Left cardiac atrium (tissue), 4 donors: Measurements from ENCODE around the gene SLC4A7. TPM values are rescaled to one million over a fixed set of nuclear protein-coding genes. Genes with fewer than 3 reads are reported as not detected.

ENCODE experiments used
- ATAC-seq, 2 donors: fragments of 200-7000 bp; cut with Tn5 transposase; one replicate each; pipeline ENCODE4 v1.9.1; 2020; ENCODE audit warnings: mild to moderate bottlenecking in 2 of 2, moderate library complexity in 2 of 2
- DNase-seq: peaks from one replicate; pipeline ENCODE4 v3.0.0-alpha.2; 2020
- intact Hi-C, 2 donors: fragments of 100-400 bp; cut with DNase I; formaldehyde crosslinking; loops; one replicate each; pipeline versions ENCODE4 v1.14.1 to v1.15.1; 2022 to 2023
- total RNA-seq, 2 donors: library from RNA; stranded (reverse); fragmentation: NEBNext Ultra II Directional; extraction: Animal tissue kit (Norgen Biotek cat#: 25700); gene quantifications; one replicate each; pipeline ENCODE4 v1.2.1, GENCODE V29; 2021
- donor health status: DM: no; HTN: yes; CAD: no.
- donor health status: DM: no; HTN: yes; CAD: no; lungs with severe emphysema.
- donor health status: DM: yes; HTN: yes; CAD: no.
- donor health status: Dilated cardiomyopathy.

SLC4A7 gene
- total RNA-seq, 2 donors from 2014 or later, result 17.1 to 23.7 TPM

DNA sequence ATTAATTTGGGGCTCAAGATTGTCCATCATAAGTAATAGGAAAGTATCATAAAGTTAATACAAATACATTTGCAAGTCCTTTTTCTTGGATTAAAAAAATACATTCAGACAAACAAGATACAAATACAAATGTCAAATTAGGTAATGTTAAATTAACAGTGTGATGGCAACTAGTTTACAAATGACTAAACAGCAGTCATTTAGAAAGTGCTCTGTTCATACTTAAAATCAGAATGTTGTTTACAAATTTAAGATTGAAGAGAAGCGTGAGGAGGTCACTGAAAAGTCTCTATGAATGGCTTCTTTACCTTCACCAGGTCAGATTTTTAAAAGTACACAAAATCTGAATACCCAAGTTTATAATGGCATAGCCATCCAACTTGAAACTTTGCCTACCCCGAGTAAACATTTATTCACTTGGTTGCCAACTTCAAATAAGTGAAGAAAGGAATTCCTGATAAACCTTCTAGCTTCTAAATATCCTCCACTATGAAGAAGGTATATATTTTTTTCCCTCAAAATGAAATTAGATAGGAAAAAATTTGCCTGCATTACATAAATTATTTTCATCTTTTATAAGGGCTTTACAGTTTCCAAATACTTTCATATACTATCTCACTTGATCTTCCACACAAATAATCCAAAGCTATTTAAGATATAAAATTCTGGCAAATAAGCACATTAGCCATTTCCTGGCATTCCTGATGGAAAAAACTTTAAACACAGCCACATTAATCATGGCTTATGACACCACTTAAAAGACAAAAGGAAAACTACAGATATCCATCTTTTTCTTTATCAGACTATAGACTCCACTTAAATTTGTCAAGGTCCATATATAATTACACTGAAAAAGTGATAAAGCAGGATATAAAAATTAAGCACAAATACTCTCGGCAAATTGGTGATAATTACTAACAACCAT, 103.5 kb downstream of the SLC4A7 start:
- intact Hi-C loops, result no loop called here
- DNase-seq, result no peak
- no peak for ATAC-seq

DNA sequence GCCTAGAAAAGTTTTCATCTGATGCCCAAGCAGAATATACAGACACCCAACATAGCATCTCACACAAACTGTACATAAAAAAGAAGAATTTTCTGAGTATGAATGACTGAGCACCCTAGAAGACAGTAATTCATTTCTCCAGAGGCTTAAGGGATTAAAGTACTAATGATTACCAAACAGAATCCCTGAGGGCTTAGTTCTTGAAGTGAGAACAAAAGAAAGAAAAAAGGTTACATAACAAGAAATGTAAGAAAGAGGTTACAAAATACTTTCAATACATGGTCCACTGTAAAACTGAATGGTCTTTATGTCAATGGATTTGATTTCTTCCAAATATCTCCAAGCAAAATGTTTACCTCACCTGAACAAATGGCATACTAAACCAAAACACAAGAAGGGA, 105.9 kb downstream of the SLC4A7 start:
- no peak for ATAC-seq

DNA sequence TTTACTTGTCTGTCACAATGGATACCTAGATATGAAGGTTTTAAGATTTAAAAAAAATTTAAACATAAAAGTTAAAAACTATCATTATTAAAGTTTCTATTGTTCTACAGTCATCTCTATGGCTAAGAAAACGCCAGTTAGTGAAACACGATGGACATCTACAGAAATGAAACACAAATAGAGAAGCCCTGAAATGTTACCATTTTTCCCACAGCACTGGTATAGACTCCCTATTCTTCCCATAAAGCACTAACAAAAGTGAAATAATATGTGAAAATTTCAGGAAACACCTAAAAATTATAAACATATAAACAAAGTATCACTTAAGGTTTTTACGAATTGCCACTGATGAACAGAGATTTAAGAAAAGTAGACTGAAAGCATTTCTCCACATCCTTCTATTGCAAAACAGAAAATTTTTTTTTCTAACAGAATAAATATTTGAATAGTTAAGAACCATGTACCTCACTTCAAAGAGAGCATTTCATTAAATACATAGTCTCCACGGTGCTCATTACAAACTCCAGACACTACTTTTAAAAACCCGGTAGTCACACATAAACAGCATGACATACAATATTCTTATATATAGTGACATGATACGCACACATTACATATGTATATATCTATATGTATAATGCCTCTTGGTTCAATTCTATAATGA, 107.9 kb downstream of the SLC4A7 start:
- intact Hi-C loops, result no loop called here
- no peak for DNase-seq

More for the DNA sequence above, 105.9 kb downstream of the SLC4A7 start:
- intact Hi-C loops, result no loop called here
- DNase-seq, result no peak

DNA sequence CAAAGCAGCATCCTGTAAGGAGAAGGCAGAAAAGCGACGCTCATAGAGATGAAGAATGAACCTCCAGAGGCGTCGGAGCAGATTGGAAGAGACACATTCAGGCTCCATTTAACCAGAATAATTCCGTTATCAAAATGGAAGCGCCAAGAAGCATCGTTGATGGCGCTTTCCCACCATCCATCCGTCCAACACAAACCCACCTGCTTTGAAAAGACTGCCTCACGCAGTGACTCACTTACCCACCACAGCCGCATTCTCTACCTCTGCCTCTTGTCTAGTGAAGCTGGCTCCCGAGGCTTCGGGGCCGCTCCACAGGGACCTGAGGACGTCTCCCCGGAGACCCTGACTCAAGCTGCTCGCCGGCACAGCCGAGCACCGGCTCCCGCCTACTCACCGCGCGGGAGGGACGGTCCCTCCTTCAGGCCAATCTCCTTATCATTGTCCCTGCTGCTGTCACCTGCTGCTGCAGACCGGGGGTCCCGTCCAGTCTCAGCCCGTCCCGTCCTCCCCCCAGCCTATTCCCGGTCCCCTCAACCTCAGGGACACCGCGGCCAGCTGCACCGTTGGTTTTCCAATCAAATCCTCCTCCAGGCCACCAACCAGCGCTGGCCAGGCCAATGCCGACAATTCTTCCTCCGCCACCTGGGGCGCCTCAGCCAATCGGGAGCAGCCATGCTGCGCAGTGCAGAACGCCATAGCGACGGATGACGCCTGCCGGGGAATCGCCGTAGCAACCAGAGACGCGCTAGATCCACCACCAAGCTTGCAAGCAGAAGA, 115.2 kb downstream of the SLC4A7 start, which contains the start of gene NEK10:
NEK10 (minus strand) TSS at position 553 of the 777 bp plus-strand sequence. CDS start 16,501 bp downstream, outside the sequence.
- peak; percentile 100 for ATAC-seq
- intact Hi-C loops, result no loop called here
- DNase-seq, result peak; percentile 92

More for the DNA sequence above, 107.9 kb downstream of the SLC4A7 start:
- ATAC-seq, result no peak

DNA sequence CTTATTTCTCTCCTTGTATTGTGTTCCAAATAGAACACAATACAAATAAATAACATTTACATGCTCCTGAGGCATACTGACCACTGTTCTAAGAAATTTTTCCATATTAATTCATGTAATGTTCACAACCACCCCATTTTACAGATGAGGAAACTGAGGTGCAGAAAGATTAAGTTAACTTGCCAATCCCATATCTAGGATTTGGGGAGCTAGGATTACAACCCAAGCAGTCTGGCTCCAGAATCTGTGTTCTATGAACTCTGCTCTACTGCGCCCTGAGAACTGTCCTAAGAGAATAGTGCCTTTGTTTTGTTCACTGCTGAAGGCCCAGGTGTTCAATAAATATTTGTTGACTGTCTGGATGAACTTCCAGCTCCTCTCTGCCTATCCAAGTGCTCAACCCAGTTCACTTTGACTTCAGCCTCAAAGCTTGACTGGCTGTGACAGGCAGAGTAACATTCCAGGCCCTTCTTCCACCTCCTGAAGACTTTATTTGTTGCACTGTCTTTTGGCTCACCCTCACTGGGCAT, 118.1 kb downstream of the SLC4A7 start:
- no peak for ATAC-seq
- DNase-seq, result no peak
- intact Hi-C loops, result no loop called here

DNA sequence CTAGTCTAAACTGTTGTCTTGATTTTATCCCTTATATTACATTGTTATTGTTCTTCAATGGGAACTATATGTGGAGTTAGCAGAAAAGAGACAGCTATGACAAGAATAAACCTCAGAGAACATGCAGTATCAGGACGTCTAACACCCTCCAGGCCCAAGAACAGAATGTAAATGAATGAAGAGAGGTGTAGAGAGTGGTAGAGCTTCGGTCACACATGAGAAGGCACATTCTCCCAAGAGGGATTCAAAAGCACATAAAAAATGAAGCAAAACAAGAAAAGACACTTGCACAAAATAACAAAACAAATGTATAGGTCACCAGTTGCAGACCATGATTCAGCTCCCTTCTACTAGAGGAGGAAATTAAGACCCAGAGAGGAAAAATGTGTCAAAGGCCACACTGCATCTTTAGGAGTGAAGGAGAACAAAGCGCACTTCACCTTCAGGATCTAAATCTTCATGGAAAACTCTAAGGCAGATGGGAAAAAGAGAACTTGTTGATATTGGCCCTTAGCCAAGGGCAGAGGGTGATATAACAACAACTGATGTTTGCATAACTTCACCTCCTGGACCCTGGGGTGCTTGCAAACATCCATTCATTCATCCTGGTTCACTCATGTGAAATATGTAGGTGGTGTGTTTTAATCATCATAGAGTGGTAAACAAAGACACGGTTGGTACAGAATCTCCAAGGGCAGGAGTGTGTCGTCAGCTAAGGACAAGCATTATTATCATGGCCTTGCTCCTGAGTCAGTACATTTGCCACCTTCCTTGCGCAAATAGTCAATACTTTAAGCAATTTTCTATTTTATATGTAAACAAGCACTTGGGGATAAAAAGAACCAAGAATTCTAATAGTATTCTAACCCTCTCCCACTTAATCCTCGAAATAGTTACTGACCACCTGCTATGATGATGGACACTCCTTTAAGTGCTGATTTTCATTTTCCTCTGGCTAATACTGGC, 123.8 kb downstream of the SLC4A7 start:
- intact Hi-C loops, result no loop called here
- DNase-seq (no peak), ATAC-seq (no peak)

DNA sequence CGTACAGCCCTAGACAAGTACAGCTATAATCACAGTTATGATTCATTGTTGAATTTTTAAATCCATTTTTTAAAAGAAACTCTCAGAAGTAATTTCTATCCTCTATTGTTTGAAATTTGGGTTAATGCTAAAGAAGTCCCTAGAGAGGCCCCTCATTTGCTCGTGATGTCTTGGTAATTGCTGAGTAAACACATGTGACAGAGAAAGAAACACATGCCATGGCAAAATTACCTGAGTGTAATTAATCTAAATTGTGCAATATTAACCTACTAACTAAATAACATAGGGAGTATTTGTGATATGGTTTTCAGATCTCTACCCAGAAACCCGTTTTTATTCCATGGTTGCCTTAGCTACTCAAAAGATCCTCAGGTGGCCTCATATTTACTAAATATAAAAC, 125.8 kb downstream of the SLC4A7 start:
- intact Hi-C loops, result no loop called here
- DNase-seq (no peak), ATAC-seq (no peak)

DNA sequence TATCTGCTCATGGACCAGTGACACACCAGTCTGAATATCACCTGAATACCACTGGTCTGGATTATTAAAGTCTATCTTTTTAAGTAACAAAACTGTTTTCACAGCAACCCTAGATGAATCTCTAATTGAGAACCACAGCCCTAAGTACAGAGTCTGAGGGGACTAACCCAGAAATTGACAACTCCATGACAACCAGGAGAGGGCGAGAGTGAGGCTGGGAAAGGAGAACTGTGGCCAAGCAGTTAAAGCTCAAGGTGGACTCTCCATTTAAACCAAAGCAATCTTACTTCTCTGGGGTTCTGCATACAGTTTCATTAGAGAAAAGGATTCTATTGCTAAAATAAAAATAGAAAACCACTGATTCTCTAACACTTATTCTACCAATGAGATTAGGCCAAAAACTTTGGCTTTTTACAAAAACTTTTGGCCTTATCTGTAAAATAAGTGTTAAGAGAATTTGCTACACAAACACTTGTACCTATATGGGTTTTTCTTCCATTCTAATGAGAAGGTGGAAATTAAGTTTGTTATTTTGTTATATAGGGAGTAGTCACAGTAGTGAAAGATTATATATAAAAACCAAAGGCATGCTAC, 126.4 kb downstream of the SLC4A7 start:
- ATAC-seq, result peak; percentile 75 to 76
- peak; percentile 39 for DNase-seq
- intact Hi-C loops, result no loop called here

DNA sequence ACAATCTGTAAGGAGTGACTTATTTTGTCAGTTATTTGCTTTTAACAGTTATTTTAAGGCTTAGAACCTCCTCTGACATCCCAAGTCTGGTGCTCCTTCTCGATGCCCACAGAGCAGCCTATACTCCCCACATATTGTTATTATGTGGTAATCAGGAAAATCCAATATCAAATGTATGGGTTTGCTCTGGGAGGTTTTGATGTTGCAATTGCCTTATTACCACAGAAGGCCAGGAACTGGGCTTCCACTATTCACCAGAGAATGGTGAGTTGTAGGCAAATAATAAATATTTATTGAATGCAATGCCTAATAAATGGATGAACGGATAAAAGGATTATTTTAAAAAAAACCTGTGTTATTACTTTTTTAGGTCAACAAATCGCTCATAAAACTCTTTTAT, 127.2 kb downstream of the SLC4A7 start:
- no peak for ATAC-seq
- intact Hi-C loops, result no loop called here
- DNase-seq, result no peak

DNA sequence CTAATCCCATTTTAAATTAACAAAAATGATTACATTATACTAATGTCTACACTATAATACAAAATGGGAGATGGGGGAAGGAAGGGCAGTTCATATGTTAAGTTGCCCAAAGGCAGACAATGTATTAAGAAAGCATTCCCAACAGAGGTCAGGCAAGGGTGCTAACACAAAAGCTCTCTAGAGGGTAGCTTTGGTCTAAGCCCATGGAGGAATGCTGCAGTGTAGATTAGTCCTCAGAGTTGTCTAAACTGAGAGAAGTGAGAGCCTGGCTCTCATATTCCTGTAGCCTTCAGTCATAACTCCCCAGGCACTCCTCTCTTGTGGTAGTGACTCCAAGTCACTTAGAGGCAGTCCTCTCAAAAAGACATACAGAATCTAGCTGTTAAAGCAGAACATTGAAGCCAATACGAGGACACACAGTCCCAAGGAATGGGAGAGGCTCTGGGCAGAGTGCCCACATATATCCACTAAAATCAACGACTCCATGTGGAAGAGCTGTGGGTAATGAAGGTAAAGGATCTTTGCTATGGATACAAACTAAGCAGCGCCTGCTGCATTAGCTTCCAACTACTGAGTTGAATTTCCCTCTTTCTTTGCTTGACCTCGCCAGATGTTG, 129.5 kb downstream of the SLC4A7 start:
- intact Hi-C loops, result no loop called here

DNA sequence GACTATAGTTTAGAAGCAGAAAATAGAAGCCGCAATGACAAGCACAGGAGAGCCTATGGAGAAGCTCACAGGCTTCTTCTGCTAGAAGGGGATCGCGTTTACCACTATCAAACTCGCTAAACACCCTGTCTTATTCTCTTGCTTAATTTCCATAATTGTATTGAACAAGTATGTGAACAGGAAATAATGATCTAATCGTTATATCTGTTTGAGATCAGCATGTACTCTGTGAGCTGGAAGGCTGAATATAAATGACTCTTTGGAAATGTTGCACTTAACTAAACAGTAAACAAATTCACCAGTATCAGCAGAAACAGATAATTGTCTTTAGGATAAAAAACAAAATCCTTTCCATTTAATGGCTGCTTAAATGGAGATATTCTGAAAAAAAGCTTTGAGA, 130.0 kb downstream of the SLC4A7 start:
- intact Hi-C loops, result no loop called here
- ATAC-seq (no peak), DNase-seq (no peak)

More for the DNA sequence above, 129.5 kb downstream of the SLC4A7 start:
- no peak for DNase-seq
- peak in 1 of 2 donors; percentile 19 for ATAC-seq

DNA sequence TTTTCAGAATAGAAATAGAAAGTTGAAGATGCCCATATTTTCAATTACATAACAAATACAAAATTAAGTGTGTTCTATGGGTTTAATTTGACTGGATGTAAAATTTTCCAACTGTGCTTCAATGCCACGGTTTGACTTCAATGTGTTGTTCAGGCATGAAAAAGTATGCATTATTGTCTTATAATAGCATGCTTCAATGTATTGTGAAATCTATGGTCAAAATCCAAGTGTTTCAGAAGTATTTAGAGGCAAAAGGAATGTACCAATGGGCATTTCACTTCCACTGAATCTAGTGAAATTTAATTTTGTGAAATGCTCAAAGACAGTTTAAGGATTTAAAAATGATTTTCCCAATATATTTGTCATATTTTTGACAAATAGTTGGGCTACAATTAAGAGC, 131.0 kb downstream of the SLC4A7 start:
- no peak for DNase-seq
- ATAC-seq, result no peak
- intact Hi-C loops, result no loop called here

DNA sequence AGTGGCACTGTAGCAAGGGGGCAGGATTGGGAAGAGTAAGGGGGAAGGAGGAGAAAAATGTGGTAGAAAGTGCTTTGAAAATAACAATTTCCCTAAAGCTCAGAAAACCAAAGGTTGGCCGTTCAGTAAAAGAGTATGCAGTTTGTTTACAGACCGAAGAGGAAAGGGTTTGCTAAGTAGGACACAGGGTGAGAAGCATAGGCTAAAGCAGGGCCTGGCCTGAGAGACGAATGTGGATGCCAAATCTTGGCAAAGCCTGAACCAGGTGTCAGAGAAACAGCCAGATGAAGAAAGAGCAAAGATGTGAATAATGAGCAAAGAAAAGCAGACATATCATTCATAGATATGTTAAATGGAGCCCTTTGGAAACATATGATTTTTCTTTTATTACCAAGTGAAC, 132.1 kb downstream of the SLC4A7 start:
- intact Hi-C loops, result no loop called here
- ATAC-seq (no peak), DNase-seq (no peak)

DNA sequence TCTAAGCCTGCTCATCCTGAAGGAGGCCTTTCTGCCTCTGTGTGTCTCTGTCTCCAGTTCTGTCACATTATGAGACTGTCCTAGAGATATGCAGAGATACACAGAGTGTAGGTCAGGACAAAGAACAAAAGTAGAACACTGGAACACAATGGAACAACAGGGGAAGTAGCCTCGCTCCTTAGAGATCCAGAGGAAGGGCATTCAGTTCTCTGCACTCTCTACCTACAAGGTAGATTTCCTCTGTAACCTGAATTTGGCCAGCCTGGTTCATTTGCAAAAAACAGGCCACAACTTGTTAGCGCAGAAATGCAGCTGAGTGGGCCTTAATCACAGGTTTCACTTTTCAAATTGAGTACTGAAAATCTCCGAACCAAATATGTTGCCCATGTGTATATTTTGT, 134.4 kb downstream of the SLC4A7 start:
- DNase-seq (no peak), ATAC-seq (no peak)
- intact Hi-C loops, result no loop called here

DNA sequence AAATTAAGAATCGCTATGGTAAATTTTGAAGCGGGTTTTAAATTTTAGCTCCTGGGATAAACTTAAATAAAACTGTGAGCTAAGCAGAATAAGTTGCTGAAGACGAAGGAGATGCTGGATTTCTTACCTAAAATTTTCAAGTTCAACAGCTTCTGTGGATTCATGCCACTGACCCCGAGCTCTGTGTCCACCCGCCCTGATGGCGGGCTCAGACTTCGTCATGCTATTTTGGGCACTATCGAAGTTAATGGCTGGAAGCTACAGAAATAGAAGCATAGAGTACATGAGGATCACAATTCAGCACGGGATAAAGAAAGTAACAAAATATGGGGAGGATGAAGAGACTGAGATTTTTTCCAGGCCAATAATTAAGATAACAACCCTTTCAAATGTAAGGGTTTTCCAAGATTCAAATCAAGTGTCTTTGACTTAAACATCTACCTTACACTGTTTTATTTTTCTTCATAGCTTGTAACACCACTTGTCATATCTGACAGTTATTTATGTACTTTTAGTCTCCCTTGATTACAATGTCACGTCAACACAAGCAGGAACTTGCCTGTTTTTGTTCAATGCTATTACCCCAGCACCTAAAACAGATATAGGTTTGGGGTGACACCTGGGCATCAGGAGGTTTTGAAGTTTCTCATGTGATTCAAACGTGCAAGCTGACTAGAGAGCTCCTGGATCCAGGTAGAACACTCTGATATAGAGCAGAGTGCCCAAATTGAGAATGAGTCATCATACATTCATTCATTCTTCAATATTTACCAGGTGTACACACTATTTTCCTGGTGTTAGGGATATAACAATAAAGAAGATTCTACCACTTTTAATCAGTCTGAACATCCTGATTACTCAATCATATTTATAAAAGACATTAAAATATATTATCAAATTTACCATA, 138.0 kb downstream of the SLC4A7 start:
- DNase-seq, result no peak
- ATAC-seq, result peak; percentile 65 to 74
- intact Hi-C loops, result no loop called here

DNA sequence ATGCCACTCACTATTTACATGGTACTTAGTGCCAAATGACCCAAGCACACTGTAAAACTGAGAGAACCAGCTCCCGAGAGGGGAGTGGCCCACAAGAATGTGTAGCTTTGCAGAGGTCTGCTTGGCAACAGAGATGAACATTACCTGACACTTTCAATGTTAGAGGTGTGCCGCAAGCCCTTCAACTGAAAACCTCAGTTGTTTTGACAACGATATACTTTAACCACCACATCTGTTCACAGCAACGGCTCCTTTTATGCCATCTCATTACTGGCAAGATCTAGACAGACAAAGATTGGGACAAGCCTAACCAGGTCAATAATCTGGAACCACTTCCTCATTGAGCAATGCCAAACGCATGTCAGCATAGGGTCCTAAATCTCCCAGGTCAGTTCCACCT, 138.7 kb downstream of the SLC4A7 start:
- intact Hi-C loops, result no loop called here
- DNase-seq (no peak), ATAC-seq (peak in 1 of 2 donors; percentile 33)
